ENCODE measurements around the gene HSD17B3.
"Not testable (repeated sequence)": the region's sequence is repeated elsewhere in the genome, so short reads cannot be mapped to it uniquely, and the experiment has no call there.

The HSD17B3 gene

GRCh38 chr9:96192710-96193109 lies 109.3 kb downstream of the HSD17B3 start:
- no peak for DNase-seq

- DNase-seq: no peak
Measured at GRCh38 chr9:96189995-96190394, 112.0 kb downstream of the HSD17B3 start.

GRCh38 chr9:96189581-96189980 lies 112.4 kb downstream of the HSD17B3 start:
- not testable (repeated sequence) for DNase-seq

- DNase-seq: no peak
Measured at GRCh38 chr9:96188571-96188970, 113.4 kb downstream of the HSD17B3 start.

- DNase-seq: no peak
Measured at GRCh38 chr9:96187151-96187555, 114.8 kb downstream of the HSD17B3 start.

GRCh38 chr9:96186591-96187011 lies 115.4 kb downstream of the HSD17B3 start:
- no peak for DNase-seq

GRCh38 chr9:96185518-96186156 lies 116.3 kb downstream of the HSD17B3 start:
- DNase-seq: no peak

All from hematopoietic multipotent progenitor cell treated with erythropoietin and hydrocortisone succinate and interleukin-3 and kit ligand, for 8 days (in vitro differentiated cells).